DOHH2 (cell line): ENCODE data around the gene LECT2.

Experiments used
- H3F3A ChIP-seq: fragments of 200-600 bp; sonication (generic), shearing (Covaris generic); 2 replicates; pipeline ENCODE4 v1.6.0; 2016; ENCODE audit warnings: antibody characterized with exemption, mild to moderate bottlenecking; ENCODE audit not compliant: control insufficient read depth, insufficient read depth
- H3K27ac ChIP-seq: fragments of 200-600 bp; sonication (generic); 2 replicates; pipeline ENCODE4 v1.5.1; 2014; ENCODE audit warnings: low read depth, mild to moderate bottlenecking, low read length, moderate library complexity
- H3K27me3 ChIP-seq: fragments of 200-600 bp; sonication (generic); 2 replicates; pipeline ENCODE4 v1.6.1; 2014; ENCODE audit warnings: mild to moderate bottlenecking, low read length, mixed read lengths; ENCODE audit not compliant: control insufficient read depth
- H3K36me3 ChIP-seq: fragments of 200-600 bp; sonication (generic); 2 replicates; pipeline ENCODE4 v1.6.1; 2014; ENCODE audit warnings: mild to moderate bottlenecking, low read length, moderate library complexity, mixed read lengths; ENCODE audit not compliant: control insufficient read depth
- H3K4me1 ChIP-seq: fragments of 200-600 bp; sonication (generic); 2 replicates; pipeline ENCODE4 v1.6.1; 2014; ENCODE audit warnings: mild to moderate bottlenecking, low read length, mixed read lengths; ENCODE audit not compliant: control insufficient read depth
- H3K4me2 ChIP-seq: fragments of 200-600 bp; sonication (generic); 2 replicates; pipeline ENCODE4 v1.6.0; 2014; ENCODE audit warnings: mild to moderate bottlenecking, low read length, moderate library complexity
- H3K4me3 ChIP-seq: fragments of 200-600 bp; sonication (generic); 2 replicates; pipeline ENCODE4 v1.5.1; 2014; ENCODE audit warnings: mild to moderate bottlenecking, low read length, mixed read lengths
- H3K79me2 ChIP-seq: fragments of 200-600 bp; sonication (generic); 2 replicates; pipeline ENCODE4 v1.6.1; 2014; ENCODE audit warnings: mild to moderate bottlenecking, low read length, mixed read lengths; ENCODE audit not compliant: control insufficient read depth
- H3K9me2 ChIP-seq: fragments of 200-600 bp; sonication (generic); replicated peaks from 2 replicates; pipeline ENCODE4 v1.6.1; 2014; ENCODE audit warnings: mild to moderate bottlenecking, low read length, mixed read lengths; ENCODE audit not compliant: control insufficient read depth
- H3K9me3 ChIP-seq: fragments of 200-600 bp; sonication (generic); 2 replicates; pipeline ENCODE4 v1.6.1; 2014; ENCODE audit warnings: antibody characterized with exemption, low read length, mixed read lengths; ENCODE audit not compliant: control insufficient read depth, insufficient read depth
- H4K20me1 ChIP-seq: fragments of 200-600 bp; sonication (generic); 2 replicates; pipeline ENCODE4 v1.6.0; 2014; ENCODE audit warnings: low read depth, mild to moderate bottlenecking, antibody characterized with exemption, low read length, moderate library complexity; ENCODE audit not compliant: control insufficient read depth, insufficient read depth
- EZH2phosphoT487 ChIP-seq: fragments of 200-600 bp; sonication (generic); IDR thresholded peaks from 2 replicates; pipeline ENCODE4 v1.6.1; 2017; ENCODE audit warnings: borderline replicate concordance, mild to moderate bottlenecking, antibody characterized with exemption, low read length, moderate library complexity, mixed read lengths
- TF ChIP-seq, protein P1 (sequence below): fragments of 200-600 bp; sonication (generic); IDR thresholded peaks from one replicate; pipeline ENCODE4 v1.5.1; 2014; ENCODE audit warnings: antibody characterized with exemption, mild to moderate bottlenecking, low read depth, low read length; ENCODE audit not compliant: poor library complexity, severe bottlenecking

Gene LECT2

DNA sequence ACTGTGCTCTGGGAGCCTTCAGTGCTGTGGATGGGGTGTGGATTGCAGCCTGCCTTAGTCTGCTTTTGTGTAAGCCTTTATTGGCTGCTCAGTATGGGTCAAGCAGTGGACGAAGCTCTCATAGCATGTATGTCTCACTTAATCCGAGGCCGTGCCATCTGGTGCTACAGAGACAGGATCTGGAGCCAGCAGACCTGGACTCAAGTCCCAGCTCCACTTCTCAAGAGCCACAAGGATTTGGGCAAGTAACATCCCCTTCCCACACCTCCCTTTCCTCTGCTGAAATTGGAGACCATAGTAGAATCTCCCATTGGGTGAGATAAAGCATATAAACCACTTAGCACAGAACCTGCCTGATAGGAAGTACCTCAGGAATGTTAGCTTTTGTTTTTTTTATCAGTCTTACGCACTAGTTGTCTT, 23.4 kb upstream of the LECT2 start:
- Histone ChIP-seq H3K4me1 (no peaks in the 10 kb centered on the region), H4K20me1 (no peaks in the 10 kb centered on the region), H3K27me3 (peaks cover 27% of the 10 kb centered on the region), H3K4me3 (no peak overlapping the region), H3K4me2 (no peak overlapping the region), H3K79me2 (no peaks in the 10 kb centered on the region), H3K36me3 (no peaks in the 10 kb centered on the region), H3K9me2 (no peaks in the 10 kb centered on the region), H3F3A (no peaks in the 10 kb centered on the region), H3K9me3 (no peaks in the 10 kb centered on the region), H3K27ac (no peak overlapping the region)
- TF ChIP-seq, protein P1, sequence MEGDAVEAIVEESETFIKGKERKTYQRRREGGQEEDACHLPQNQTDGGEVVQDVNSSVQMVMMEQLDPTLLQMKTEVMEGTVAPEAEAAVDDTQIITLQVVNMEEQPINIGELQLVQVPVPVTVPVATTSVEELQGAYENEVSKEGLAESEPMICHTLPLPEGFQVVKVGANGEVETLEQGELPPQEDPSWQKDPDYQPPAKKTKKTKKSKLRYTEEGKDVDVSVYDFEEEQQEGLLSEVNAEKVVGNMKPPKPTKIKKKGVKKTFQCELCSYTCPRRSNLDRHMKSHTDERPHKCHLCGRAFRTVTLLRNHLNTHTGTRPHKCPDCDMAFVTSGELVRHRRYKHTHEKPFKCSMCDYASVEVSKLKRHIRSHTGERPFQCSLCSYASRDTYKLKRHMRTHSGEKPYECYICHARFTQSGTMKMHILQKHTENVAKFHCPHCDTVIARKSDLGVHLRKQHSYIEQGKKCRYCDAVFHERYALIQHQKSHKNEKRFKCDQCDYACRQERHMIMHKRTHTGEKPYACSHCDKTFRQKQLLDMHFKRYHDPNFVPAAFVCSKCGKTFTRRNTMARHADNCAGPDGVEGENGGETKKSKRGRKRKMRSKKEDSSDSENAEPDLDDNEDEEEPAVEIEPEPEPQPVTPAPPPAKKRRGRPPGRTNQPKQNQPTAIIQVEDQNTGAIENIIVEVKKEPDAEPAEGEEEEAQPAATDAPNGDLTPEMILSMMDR = no peak
- no peak for TF ChIP-seq EZH2phosphoT487

DNA sequence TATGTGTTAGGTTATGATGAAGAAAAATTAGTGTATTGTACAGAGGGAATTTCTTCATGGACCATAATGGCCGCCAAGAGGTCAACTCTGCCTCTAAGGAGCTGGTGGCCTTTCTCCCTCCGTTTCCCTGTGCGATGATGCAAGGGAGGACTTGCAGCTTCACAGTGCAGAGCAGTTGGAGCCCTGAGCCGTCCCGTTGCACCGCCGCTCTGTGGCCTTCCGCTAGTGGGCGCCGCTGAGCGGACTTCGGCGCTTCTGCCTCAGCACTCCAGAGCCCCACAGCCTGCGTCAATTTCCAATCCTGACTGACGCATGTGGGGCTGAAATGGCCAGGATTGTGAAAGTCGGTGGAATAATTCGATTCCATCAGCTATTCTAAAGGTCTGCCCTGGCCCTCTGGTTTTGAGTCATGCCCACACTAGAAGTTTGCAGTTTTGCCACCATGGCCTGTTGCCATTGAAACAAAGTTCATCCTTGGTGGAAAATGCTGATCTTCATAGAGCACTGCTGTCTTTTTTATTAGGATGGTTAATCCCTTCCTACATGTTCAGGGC, 22.7 kb upstream of the LECT2 start:
- no peaks in the 10 kb centered on the region for H3K79me2 ChIP-seq
- H3F3A ChIP-seq = no peaks in the 10 kb centered on the region
- no peak overlapping the region for H3K27ac ChIP-seq
- H4K20me1 ChIP-seq = no peaks in the 10 kb centered on the region
- H3K36me3 ChIP-seq = no peaks in the 10 kb centered on the region
- H3K4me2 ChIP-seq = no peak overlapping the region
- TF ChIP-seq, protein P1 = peak; percentile 95
- TF ChIP-seq EZH2phosphoT487 = no peak
- no peaks in the 10 kb centered on the region for H3K9me2 ChIP-seq
- H3K4me1 ChIP-seq = no peaks in the 10 kb centered on the region
- H3K9me3 ChIP-seq = no peaks in the 10 kb centered on the region
- H3K27me3 ChIP-seq = peaks cover 30% of the 10 kb centered on the region
- no peak overlapping the region for H3K4me3 ChIP-seq

GRCh38 chr5:135976216-135976615, 21.4 kb upstream of the LECT2 start:
- Histone ChIP-seq H3K4me2 (no peak overlapping the region), H3K36me3 (no peaks in the 10 kb centered on the region), H4K20me1 (no peaks in the 10 kb centered on the region), H3K27me3 (peaks cover 35% of the 10 kb centered on the region), H3K79me2 (no peaks in the 10 kb centered on the region), H3F3A (no peaks in the 10 kb centered on the region), H3K4me1 (no peaks in the 10 kb centered on the region), H3K9me2 (no peaks in the 10 kb centered on the region), H3K4me3 (no peak overlapping the region), H3K27ac (no peak overlapping the region), H3K9me3 (no peaks in the 10 kb centered on the region)
- TF ChIP-seq EZH2phosphoT487 = no peak
- TF ChIP-seq, protein P1 = no peak

GRCh38 chr5:135975122-135975521, 20.3 kb upstream of the LECT2 start:
- Histone ChIP-seq H4K20me1 (no peaks in the 10 kb centered on the region), H3K36me3 (no peaks in the 10 kb centered on the region), H3K27ac (no peak overlapping the region), H3K9me3 (no peaks in the 10 kb centered on the region), H3K4me1 (no peaks in the 10 kb centered on the region), H3F3A (no peaks in the 10 kb centered on the region), H3K9me2 (no peaks in the 10 kb centered on the region), H3K4me3 (no peak overlapping the region), H3K79me2 (no peaks in the 10 kb centered on the region), H3K27me3 (peaks cover 41% of the 10 kb centered on the region), H3K4me2 (no peak overlapping the region)
- no peak for TF ChIP-seq EZH2phosphoT487
- TF ChIP-seq, protein P1 = no peak
